HTERT RPE-1 (cell line): ENCODE results near the gene TECPR2.
"Not testable (repeated sequence)": the region's sequence is repeated elsewhere in the genome, so short reads cannot be mapped to it uniquely, and the experiment has no call there.

Experiments used
- in situ Hi-C: fragments of 300-500 bp; cut with MboI; formaldehyde crosslinking; loops from 4 replicates; pipeline ENCODE4 v1.14.3; 2020; ENCODE audit warnings: low sequenced_read_pairs

Gene TECPR2

DNA sequence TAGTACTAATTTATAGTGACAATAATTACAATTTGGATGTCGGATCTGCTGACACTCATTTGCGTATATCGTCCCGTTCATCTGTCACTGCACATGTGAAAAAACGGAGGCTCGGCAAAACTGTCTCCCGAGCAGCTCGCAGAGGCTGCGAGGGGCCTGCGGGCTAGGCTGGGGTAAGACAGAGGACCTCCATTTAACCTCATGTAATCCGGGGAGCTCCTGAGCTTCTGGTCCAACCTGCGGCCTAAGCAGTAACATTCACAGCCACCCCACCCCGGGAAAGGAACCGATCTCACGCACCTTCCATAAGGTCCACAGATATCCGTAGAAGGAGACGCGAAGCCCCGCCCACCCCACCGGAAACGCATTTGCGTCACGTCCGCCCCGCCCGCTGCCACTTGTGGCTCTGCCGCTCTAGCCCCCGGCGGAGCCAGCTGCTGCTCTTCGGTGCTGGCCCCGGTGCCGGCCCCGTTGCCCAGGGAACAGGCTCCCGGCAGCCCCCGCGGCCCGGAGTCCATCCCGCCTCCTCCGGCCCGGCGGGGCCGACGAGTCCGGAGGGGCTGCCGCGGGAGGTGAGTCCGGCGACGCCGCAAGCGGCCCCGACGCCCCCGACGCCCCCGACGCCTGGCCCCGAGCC, at the start of gene TECPR2, which contains the start of gene CINP:
Gene TECPR2 (plus strand): TSS at position 397 of the 637 bp plus-strand sequence. CDS start 13,781 bp downstream, outside the sequence.
Gene CINP (minus strand): TSS at position 346 of the 637 bp plus-strand sequence. CDS start 39 bp downstream, at position 307.
- in situ Hi-C loops: no loop called here

GRCh38 chr14:102314242-102315011, 48.3 kb upstream of the TECPR2 start:
- in situ Hi-C loops: no loop called here

DNA sequence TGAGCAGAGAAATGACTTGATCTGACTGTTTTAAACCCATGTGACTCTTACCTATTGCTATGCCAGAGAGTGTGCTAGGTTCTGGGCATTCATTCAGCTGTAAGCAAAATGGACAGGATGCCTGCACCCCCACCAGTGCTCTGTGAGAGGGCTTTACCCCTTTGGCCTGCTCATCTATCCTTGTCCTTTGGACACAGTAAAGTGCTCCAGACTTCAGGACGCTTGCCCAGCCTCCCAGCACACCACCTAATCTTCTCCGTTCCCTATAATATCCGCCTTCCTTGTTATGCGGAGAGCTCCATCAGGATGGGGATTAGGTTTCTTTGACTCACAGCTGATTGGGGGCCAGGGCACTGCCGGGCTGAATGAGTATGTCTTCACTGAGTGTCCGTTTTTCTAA, 47.6 kb upstream of the TECPR2 start:
- in situ Hi-C loops: no loop called here

- in situ Hi-C loops: no loop called here
These were observed 46.4 kb upstream of the TECPR2 start for GRCh38 chr14:102316338-102316742.

GRCh38 chr14:102316743-102317563, 45.8 kb upstream of the TECPR2 start:
- in situ Hi-C loops: no loop called here

GRCh38 chr14:102317564-102318248, 45.0 kb upstream of the TECPR2 start:
- in situ Hi-C loops: no loop called here

DNA sequence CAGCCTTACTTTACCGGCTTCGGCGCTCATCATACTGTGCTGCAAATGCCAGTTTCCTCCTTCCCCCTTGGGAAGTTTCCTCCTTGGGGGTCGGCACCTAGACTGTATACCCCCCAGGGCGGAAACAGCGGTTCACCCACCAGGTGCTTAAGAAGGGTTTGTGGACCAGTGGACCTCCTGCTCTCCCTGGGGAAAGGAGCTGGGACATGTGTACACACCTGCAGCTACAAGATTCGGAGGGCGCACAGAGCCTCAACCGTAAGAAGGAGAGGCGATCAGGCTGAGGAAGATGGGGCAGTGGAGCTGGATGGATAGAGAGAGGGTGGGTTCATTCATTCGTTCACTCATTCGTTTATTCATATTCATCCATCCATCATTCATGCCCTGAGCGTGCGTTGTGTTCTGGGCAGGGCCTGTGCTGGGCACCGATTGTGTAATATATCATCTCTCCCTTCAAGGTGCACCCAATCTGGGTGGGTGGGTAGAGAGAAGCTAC, 43.9 kb upstream of the TECPR2 start:
- in situ Hi-C loops: no loop called here

DNA sequence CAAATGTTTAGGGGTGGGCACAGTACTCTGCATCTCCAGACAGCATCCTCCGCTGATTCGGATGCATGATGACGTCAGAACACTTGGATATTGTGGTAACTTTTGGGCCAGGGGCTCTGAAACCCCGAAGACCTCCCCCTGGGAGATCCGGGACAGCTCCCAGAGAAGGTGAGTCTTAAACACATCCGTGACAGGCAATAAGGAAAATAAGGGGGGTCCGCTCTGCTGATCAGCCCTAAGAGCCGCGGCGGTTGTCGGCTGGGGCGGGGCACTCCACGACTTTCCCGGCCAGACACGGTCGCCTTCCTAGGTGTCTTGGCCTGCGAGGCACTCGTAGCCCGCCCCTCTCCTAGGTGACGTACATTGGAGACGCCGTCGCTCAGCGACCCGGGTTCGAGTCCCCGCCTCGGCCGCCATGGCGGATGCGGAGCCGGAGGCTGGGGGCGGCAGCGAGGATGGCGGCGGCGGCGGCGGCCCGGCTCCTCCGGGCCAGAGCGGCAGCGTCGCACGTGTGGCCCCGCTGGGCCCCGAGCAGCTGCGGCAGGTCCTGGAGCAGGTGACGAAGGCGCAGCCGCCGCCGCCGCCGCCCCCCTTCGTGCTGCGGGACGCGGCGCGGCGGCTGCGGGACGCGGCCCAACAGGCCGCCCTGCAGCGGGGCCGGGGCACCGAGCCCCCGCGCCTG, 43.2 kb upstream of the TECPR2 start, which contains the start of gene ZNF839:
Gene ZNF839 (plus strand): TSS at position 396 of the 682 bp plus-strand sequence. CDS start 20 bp downstream, at position 416.
- in situ Hi-C loops: no loop called here

GRCh38 chr14:102320033-102320660, 42.6 kb upstream of the TECPR2 start:
- in situ Hi-C loops: no loop called here

DNA sequence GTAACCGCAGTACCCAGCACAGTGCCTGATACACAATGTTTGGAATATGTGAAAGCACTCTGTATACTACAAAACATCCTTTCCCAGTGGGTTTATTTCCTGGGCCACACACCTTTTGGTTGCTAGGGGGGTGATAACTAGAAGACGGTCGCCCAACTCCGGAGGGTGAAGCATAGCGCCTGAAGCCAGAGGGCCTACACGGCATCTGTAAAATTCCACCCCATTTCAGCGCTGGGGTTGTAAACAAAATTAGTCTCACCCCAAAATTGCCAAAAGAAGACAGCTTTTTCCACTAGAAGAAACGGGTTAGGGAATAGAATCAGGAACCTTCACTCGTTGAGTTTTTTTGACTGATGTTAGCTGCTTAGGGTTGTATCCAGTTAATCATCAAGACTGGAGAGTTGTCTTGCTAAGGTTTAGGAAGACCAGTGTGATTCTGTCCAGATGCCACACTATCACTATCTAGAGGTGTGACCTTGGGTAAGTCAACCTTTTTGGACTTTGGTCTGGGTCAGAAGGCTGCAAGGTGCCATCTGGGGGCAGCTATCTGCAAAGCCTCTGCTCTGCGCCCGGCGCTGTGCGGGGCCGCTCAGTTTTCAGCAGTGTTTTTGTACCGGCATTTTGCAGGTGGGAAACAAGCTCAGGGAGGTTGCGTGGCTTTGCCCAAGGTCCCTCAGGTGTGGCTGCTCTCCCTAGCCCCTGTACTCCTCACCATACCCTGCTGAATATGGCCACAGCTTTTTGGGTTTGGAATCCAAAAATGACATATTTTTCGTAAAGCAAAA, 41.9 kb upstream of the TECPR2 start:
- in situ Hi-C loops: no loop called here

- in situ Hi-C loops: no loop called here
These were observed 41.0 kb upstream of the TECPR2 start for GRCh38 chr14:102321456-102322422.

DNA sequence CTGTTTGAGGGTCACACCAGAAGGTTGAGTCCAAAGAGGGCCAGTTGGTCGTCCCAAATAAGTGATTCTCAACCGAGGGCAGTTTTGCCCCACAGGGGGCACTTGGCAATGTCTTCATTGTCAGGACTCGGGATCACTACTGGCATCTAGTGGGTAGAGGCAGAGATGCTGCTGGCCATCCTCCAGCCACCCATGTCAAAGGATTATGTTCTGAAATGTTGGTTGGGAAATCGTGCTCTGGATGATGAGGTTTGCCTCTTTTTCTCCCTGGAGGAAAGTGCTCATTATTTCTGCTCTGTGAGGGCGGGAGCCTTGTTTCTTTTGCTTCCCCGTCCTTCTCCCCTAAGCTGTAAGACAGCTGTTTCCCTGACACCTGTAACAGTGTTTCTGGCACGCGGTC, 39.6 kb upstream of the TECPR2 start:
- in situ Hi-C loops: no loop called here

DNA sequence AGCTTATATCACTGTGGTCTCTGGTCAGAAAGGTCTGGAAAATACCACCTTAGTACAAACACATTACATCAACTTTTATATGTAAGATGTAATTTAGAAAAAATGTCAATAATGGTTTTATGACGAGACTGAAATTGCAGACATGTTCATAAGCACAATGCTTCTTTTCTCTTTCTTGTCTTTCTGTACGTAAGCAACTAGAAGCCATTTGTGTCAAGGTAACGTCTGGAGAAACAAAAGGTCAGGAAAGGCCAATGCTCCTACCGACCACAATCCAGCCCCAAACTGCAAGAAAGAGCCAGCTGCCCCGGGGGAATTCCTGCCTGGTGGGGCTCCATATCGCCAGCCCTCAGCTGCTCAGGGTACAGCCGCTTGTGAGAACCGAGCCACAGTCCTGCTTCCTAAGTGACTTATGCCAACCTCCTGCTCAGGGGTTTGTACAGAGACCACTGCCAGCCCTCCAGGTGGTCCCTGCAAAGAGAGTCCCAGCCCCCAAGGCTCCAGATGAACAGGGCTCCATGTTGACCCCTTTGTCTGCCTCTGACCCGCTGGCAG, 36.9 kb upstream of the TECPR2 start:
- in situ Hi-C loops: no loop called here

- in situ Hi-C loops: no loop called here
These were observed 36.2 kb upstream of the TECPR2 start for GRCh38 chr14:102326583-102326982.

GRCh38 chr14:102329381-102329780, 33.4 kb upstream of the TECPR2 start:
- in situ Hi-C loops: not testable (repeated sequence)

- in situ Hi-C loops: no loop called here
These were observed 31.9 kb upstream of the TECPR2 start for GRCh38 chr14:102330806-102331205.

DNA sequence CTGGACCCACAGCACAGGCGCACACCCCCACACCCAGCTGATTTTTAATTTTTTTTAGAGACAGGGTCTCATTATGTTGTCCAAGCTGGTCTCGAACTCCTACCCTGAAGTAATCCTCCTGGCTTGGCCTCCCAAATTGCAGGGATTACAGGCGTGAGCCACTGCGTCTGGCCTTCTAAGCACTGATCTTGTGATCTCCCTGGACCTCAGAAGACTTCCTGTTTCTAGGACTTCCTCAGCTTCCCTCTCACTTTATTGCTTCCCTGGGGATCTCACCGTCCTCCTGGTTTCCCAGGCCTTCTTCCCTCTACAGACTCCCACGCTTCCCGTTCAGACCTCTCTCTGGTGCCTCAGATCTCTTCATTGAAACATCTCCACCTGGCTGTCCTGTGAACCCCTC, 29.4 kb upstream of the TECPR2 start:
- in situ Hi-C loops: no loop called here
